GM06990 (cell line): ENCODE measurements around the gene LTA.

Experiments
- DNase-seq: peaks from one replicate; pipeline ENCODE4 v3.0.0-alpha.2; 2011; ENCODE audit not compliant: insufficient read length; ENCODE audit errors: extremely low read depth
- H3K27me3 ChIP-seq: replicated peaks from 2 replicates; pipeline ENCODE4 v1.6.0; 2011; ENCODE audit warnings: low read length; ENCODE audit not compliant: control insufficient read depth, insufficient read depth
- H3K36me3 ChIP-seq: 2 replicates; pipeline ENCODE4 v1.5.1; 2011; ENCODE audit warnings: low read length; ENCODE audit not compliant: control insufficient read depth, insufficient read depth
- H3K4me3 ChIP-seq: replicated peaks from 2 replicates; pipeline ENCODE4 v1.5.1; 2011; ENCODE audit warnings: low read depth, mild to moderate bottlenecking, control low read depth, low read length
- CTCF ChIP-seq: IDR thresholded peaks from 2 replicates; pipeline ENCODE4 v1.5.1; 2011; ENCODE audit warnings: low read length, control low read depth, mild to moderate bottlenecking, inconsistent platforms; ENCODE audit not compliant: insufficient read depth, poor library complexity, severe bottlenecking

LTA gene

GRCh38 chr6:31620586-31621319, 48.7 kb downstream of the LTA start, which contains the start of gene PRRC2A:
PRRC2A (plus strand) TSS chr6:31620715; CDS start chr6:31622790, 2,075 bp downstream.
- Histone ChIP-seq H3K36me3 (peaks cover 22% of the 10 kb centered on the region), H3K27me3 (no peaks in the 10 kb centered on the region), H3K4me3 (peak within 1 kb of the TSS; percentile 98)
- no peak for DNase-seq
- TF ChIP-seq CTCF: no peak

GRCh38 chr6:31621320-31621939, 49.3 kb downstream of the LTA start:
- TF ChIP-seq CTCF: no peak
- Histone ChIP-seq H3K27me3 (no peaks in the 10 kb centered on the region), H3K4me3 (peak overlapping the region; percentile 98), H3K36me3 (peaks cover 26% of the 10 kb centered on the region)
- no peak for DNase-seq

GRCh38 chr6:31621991-31622390, 49.9 kb downstream of the LTA start:
- peaks cover 31% of the 10 kb centered on the region for H3K36me3 ChIP-seq
- H3K27me3 ChIP-seq: no peaks in the 10 kb centered on the region
- DNase-seq: no peak
- TF ChIP-seq CTCF: no peak
- H3K4me3 ChIP-seq: peak overlapping the region; percentile 98

GRCh38 chr6:31622684-31623091, 50.6 kb downstream of the LTA start:
- no peak overlapping the region for H3K4me3 ChIP-seq
- no peaks in the 10 kb centered on the region for H3K27me3 ChIP-seq
- H3K36me3 ChIP-seq: peaks cover 36% of the 10 kb centered on the region
- TF ChIP-seq CTCF: no peak
- no peak for DNase-seq
